Central memory CD8-positive, alpha-beta T cell (primary cell): Measurements from ENCODE around the gene MAN2B2.

Source experiments
- ATAC-seq: fragments of 150-1000 bp; cut with Tn5 transposase; replicated peaks from 2 replicates; pipeline ENCODE4 v1.10.0; 2022; ENCODE audit warnings: mild to moderate bottlenecking, moderate FRiP score, moderate number of reproducible peaks; ENCODE audit not compliant: poor library complexity, severe bottlenecking; ENCODE audit errors: extremely low read depth
- DNase-seq, 2 donors: peaks; one replicate each; pipeline ENCODE4 v3.0.0; 2021; ENCODE audit warnings: low spot score in 2 of 2
- H3K27ac Mint-ChIP-seq: one replicate; pipeline ENCODE4 v1.8.0; 2022; ENCODE audit warnings: low read depth, mild to moderate bottlenecking, moderate library complexity, mixed read lengths
- H3K27me3 Mint-ChIP-seq: one replicate; pipeline ENCODE4 v1.8.0; 2022; ENCODE audit warnings: mixed read lengths
- H3K36me3 Mint-ChIP-seq: one replicate; pipeline ENCODE4 v1.8.0; 2022; ENCODE audit warnings: mild to moderate bottlenecking, moderate library complexity, mixed read lengths; ENCODE audit not compliant: insufficient read depth
- H3K4me1 Mint-ChIP-seq: one replicate; pipeline ENCODE4 v1.8.0; 2022; ENCODE audit warnings: mixed read lengths
- H3K4me3 Mint-ChIP-seq: one replicate; pipeline ENCODE4 v1.8.0; 2022; ENCODE audit warnings: mild to moderate bottlenecking, moderate library complexity, mixed read lengths
- H3K9me3 Mint-ChIP-seq: one replicate; pipeline ENCODE4 v1.8.0; 2022; ENCODE audit warnings: mixed read lengths

The MAN2B2 gene

GRCh38 chr4:6606465-6607235 lies 31.7 kb downstream of the MAN2B2 start:
- ATAC-seq (no peak), DNase-seq (no peak)
- Mint-ChIP-seq H3K4me3 (no peak overlapping the region), H3K27ac (no peak overlapping the region), H3K36me3 (peaks cover 37% of the 10 kb centered on the region), H3K27me3 (no peaks in the 10 kb centered on the region), H3K9me3 (peaks cover 9% of the 10 kb centered on the region), H3K4me1 (peaks cover 24% of the 10 kb centered on the region)

- Mint-ChIP-seq H3K4me3 (no peak overlapping the region), H3K4me1 (peaks cover 24% of the 10 kb centered on the region), H3K27me3 (no peaks in the 10 kb centered on the region), H3K36me3 (peaks cover 35% of the 10 kb centered on the region), H3K9me3 (peaks cover 9% of the 10 kb centered on the region), H3K27ac (peak overlapping the region; percentile 49)
- DNase-seq (no peak), ATAC-seq (no peak)
These were observed 32.5 kb downstream of the MAN2B2 start for GRCh38 chr4:6607368-6608055.

DNA sequence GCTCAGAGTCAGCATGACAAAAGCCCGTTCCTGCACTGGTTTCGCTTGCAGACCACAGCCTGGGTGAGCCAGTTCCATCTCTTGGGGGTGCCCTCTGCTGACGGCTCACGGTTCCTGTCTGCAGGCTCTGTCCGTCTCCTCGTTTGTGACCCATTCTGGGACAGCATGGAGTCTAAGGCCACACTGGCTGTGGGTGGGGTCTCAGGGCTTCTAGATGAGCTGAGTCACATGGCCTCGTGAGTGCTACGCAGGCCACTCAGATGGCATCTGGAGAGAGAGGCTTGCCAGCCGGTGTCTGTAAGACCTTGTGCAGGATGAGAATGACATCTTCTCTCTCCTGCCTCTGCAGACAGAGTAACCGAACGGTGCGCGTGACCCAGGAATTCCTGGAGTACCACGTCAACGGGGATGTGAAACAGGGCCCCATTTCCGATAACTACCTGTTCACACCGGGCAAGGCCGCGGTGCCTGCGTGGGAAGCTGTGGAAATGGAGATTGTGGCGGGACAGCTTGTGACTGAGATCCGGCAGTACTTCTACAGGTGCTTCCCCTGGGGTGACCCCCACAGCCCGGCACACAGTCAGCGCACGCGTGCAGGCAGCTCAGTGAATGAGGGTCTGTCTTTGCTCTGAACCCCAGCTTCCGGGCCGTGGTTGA lies 33.9 kb downstream of the MAN2B2 start:
- peak; percentile 77 for ATAC-seq
- Mint-ChIP-seq H3K27me3 (no peaks in the 10 kb centered on the region), H3K9me3 (peaks cover 5% of the 10 kb centered on the region), H3K36me3 (peaks cover 32% of the 10 kb centered on the region), H3K27ac (peak overlapping the region; percentile 49), H3K4me3 (peak overlapping the region; percentile 31), H3K4me1 (peaks cover 24% of the 10 kb centered on the region)
- peak in 1 of 2 donors; percentile 18 for DNase-seq

- H3K4me3 Mint-ChIP-seq: no peak overlapping the region
- DNase-seq (no peak), ATAC-seq (no peak)
- peak overlapping the region; percentile 49 for H3K27ac Mint-ChIP-seq
- no peaks in the 10 kb centered on the region for H3K9me3 Mint-ChIP-seq
- H3K27me3 Mint-ChIP-seq: no peaks in the 10 kb centered on the region
- H3K4me1 Mint-ChIP-seq: peaks cover 24% of the 10 kb centered on the region
- peaks cover 30% of the 10 kb centered on the region for H3K36me3 Mint-ChIP-seq
These were observed 34.6 kb downstream of the MAN2B2 start for GRCh38 chr4:6609415-6610079.

DNA sequence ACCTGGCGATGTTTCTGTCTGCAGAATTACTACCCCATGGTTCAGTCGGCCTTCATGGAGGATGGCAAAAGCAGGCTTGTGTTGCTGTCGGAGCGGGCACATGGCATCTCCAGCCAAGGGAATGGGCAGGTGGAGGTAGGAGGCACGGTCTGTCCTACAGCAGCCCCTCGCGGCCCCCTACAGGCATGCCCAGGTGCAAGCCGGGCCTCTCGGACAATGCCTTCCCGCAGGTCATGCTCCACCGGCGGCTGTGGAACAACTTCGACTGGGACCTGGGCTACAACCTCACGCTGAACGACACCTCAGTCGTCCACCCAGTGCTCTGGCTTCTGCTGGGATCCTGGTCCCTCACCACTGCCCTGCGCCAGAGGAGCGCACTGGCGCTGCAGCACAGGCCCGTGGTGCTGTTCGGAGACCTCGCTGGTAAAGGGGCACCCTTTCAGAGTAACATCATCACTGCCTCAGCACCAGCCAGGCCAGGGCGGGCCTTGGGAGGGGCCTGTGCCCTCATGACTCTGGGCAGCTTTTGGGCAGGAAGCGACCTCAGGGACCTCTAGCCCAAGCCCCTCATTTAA lies 36.0 kb downstream of the MAN2B2 start:
- Mint-ChIP-seq H3K4me1 (peaks cover 24% of the 10 kb centered on the region), H3K36me3 (peaks cover 31% of the 10 kb centered on the region), H3K27me3 (no peaks in the 10 kb centered on the region), H3K4me3 (no peak overlapping the region), H3K9me3 (no peaks in the 10 kb centered on the region), H3K27ac (no peak overlapping the region)
- no peak for DNase-seq
- no peak for ATAC-seq

DNA sequence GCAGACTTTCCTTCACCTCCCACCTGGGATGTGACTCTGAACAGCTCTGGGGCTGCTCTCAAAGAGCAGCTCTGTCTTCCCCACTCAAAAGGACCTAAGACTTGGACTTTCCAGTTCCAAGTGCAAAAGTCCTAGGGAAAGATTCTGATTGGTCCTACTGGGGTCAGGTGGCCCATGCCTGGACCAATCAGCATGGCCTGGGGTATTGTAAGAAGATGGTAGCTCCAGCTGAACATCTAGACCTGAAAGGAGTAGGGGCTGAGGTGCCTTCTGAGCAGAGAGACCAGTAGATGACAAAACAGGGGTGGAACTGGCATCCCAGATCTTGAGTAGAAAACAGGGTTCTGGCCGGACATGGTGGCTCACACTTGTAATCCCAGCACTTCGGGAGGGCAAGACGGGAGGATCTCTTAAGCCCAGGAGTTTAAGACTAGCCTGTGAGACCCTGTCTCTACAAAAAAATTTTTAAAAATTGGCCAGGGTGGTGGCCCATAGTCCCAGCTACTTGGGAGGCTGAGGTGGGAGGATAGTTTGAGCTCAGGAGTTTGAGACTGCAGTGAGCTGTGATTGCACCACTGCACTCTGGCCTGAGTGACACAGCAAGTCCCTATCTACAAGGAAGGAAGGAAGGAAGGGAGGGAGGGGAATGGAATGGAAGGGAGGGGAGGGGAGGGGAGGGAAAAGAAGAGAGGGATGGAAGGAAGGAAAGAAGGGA lies 38.1 kb downstream of the MAN2B2 start:
- H3K27ac Mint-ChIP-seq: no peak overlapping the region
- H3K9me3 Mint-ChIP-seq: no peaks in the 10 kb centered on the region
- peaks cover 36% of the 10 kb centered on the region for H3K36me3 Mint-ChIP-seq
- H3K4me1 Mint-ChIP-seq: peaks cover 12% of the 10 kb centered on the region
- no peak for DNase-seq
- H3K27me3 Mint-ChIP-seq: no peaks in the 10 kb centered on the region
- no peak for ATAC-seq
- no peak overlapping the region for H3K4me3 Mint-ChIP-seq

DNA sequence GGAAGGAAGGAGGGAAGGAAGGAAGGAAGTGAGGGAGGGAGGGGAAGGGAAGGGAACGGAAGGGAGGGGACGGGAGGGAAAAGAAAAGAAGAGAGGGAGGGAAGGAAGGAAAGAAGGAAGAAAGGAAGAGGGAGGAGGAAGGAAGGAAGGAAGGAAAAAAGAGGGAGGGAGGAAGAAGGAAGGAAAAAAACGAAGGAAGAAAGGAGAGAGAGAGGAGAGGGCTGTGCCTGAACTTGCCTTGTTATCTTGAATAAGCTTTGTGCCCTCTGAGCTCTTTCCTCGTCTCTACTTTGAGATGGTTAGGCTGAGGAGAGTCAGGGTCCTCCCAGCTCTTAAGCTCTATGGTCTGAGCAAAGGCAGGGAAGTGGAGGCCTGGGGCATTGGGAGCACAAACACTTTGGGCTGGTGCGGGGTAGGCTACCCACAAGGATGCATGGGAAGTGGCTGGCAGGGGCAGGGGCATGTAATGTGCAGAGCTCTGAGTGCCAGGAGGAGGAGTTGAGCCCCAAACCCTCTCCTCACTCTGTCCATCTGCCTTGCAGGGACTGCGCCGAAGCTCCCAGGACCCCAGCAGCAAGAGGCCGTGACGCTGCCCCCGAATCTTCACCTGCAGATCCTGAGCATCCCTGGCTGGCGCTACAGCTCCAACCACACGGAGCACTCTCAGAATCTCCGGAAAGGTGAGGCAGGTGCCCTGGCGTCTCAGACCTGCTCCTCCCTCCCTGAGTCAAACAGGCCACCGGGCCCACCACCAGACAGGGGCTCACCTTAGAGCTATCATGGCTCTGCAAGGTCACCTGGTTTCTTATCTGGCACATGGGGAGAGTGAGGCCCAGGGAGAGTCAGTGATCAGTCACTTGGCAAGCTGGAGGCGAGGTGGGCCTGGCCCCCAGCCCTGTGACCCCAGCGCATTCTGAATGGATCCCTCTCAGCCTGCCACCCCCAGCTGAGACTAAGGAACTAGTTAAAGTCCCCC lies 39.0 kb downstream of the MAN2B2 start:
- DNase-seq: no peak
- H3K27me3 Mint-ChIP-seq: no peaks in the 10 kb centered on the region
- H3K27ac Mint-ChIP-seq: no peak overlapping the region
- H3K4me3 Mint-ChIP-seq: no peak overlapping the region
- H3K36me3 Mint-ChIP-seq: peaks cover 36% of the 10 kb centered on the region
- no peaks in the 10 kb centered on the region for H3K9me3 Mint-ChIP-seq
- ATAC-seq: no peak
- peaks cover 4% of the 10 kb centered on the region for H3K4me1 Mint-ChIP-seq

GRCh38 chr4:6614701-6615230 lies 39.8 kb downstream of the MAN2B2 start:
- no peaks in the 10 kb centered on the region for H3K9me3 Mint-ChIP-seq
- no peak overlapping the region for H3K27ac Mint-ChIP-seq
- peaks cover 34% of the 10 kb centered on the region for H3K36me3 Mint-ChIP-seq
- H3K4me1 Mint-ChIP-seq: no peaks in the 10 kb centered on the region
- H3K27me3 Mint-ChIP-seq: no peaks in the 10 kb centered on the region
- ATAC-seq: no peak
- no peak for DNase-seq
- H3K4me3 Mint-ChIP-seq: no peak overlapping the region

DNA sequence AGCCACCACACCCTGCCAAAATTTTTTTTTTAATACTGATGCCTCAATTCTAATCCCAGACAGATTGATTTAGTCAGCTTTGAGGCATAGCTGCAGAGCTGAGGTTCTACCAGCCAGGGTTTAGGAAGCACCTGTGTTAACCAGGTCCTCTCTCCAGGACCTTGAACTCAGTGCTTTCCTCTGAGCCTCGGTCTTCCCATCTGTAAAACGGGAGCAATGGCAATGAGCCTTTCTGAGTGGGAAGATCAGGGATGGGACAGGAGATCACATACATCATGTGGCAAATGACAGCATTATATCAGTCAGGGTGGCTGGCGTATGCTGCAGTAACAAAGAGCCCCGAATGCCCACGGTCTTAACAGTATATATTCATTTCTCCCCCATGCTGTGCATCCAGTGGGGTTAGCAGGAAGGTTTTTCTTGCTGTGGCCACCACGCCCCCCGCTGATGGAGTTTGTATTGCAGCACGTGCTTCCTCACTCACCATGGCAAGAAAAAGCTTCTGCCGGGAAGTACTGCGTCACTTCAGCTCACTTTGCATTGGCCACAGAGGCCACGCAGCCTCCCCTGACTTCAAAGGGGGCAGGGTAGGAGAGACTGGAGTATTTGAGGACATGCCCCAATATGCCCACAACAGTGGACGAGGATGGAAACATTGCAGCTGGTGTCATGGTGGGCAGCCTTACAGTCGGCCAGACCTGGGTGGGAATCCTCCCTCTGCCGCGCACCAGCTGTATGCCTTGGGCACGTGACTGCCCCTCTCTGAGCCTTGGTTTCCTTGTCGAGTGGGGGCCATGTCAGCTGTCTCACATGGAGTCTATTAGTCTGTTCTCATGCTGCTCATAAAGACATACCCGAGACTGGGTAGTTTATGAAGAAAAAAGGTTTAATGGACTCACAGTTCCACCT lies 41.4 kb downstream of the MAN2B2 start:
- Mint-ChIP-seq H3K27ac (no peak overlapping the region), H3K36me3 (peaks cover 36% of the 10 kb centered on the region)

GRCh38 chr4:6617246-6617645 lies 42.3 kb downstream of the MAN2B2 start:
- H3K4me1 Mint-ChIP-seq: no peaks in the 10 kb centered on the region
- no peak for ATAC-seq
- H3K9me3 Mint-ChIP-seq: no peaks in the 10 kb centered on the region
- no peak overlapping the region for H3K27ac Mint-ChIP-seq
- H3K4me3 Mint-ChIP-seq: no peak overlapping the region
- no peaks in the 10 kb centered on the region for H3K27me3 Mint-ChIP-seq
- no peak for DNase-seq
- H3K36me3 Mint-ChIP-seq: peaks cover 33% of the 10 kb centered on the region

More for the DNA sequence above, 41.4 kb downstream of the MAN2B2 start:
- Mint-ChIP-seq H3K4me3 (no peak overlapping the region), H3K9me3 (no peaks in the 10 kb centered on the region), H3K4me1 (no peaks in the 10 kb centered on the region), H3K27me3 (no peaks in the 10 kb centered on the region)
- ATAC-seq: no peak
- no peak for DNase-seq
